ENCODE measurements around the gene ARHGAP30. TPM values are rescaled to one million over a fixed set of nuclear protein-coding genes. Genes with fewer than 3 reads are reported as not detected.
"Not testable (repeated sequence)": the region's sequence is repeated elsewhere in the genome, so short reads cannot be mapped to it uniquely, and the experiment has no call there.

Gene ARHGAP30
- total and polyA plus RNA-seq, 4 donors, result 10.5 to 66.3 (median 33.8) TPM

GRCh38 chr1:161021165-161021969, 48.3 kb downstream of the ARHGAP30 start:
- no peaks in the 10 kb centered on the region for H3K36me3 ChIP-seq (ENCODE audit: control insufficient read depth in 4 of 4, insufficient read depth in 4 of 4, low read length in 4 of 4)
- peaks cover 0 to 22% (median 21%) of the 10 kb centered on the region in 3 donors for H3K27me3 ChIP-seq (ENCODE audit: control insufficient read depth in 3 of 3, insufficient read depth in 3 of 3, low read length in 2 of 3)
- H3K9ac ChIP-seq (ENCODE audit: insufficient read depth in 1 of 2, low read length in 2 of 2), result peak overlapping the region; percentile 92 to 95
- H3K4me3 ChIP-seq, result peak overlapping the region; percentile 49
- TF ChIP-seq CTCF (IDR thresholded peaks at IDR 0.05; ENCODE audit: control extremely low read depth, extremely low read depth), result no peak
- peaks cover 0 to 13% (median 8%) of the 10 kb centered on the region in 5 donors for H3K4me1 ChIP-seq (ENCODE audit: control insufficient read depth in 5 of 5, insufficient read depth in 5 of 5, low read length in 5 of 5)
- H3K9me3 ChIP-seq (ENCODE audit: control insufficient read depth in 4 of 4, insufficient read depth in 3 of 4, low read length in 3 of 4), result no peaks in the 10 kb centered on the region
- 13 to 14% methylated on average over 34 of the region's 34 CpGs for whole genome bisulfite sequencing, 2 donors
- DNase-seq, result peak; percentile 78 to 93 (median 92)
- ATAC-seq (ENCODE audit: insufficient read depth, low FRiP score), result peak; percentile 86
- H3K27ac ChIP-seq (ENCODE audit: low read depth in 1 of 2, low read length in 1 of 2), result peak overlapping the region in 1 of 2 donors; percentile 15

- H3K27ac ChIP-seq (ENCODE audit: low read depth in 1 of 2, low read length in 1 of 2), result peak within 1 kb of the TSS; percentile 39 to 95
- TF ChIP-seq CTCF (IDR thresholded peaks at IDR 0.05; ENCODE audit: control extremely low read depth, extremely low read depth), result no peak
- ATAC-seq (ENCODE audit: insufficient read depth, low FRiP score) (peak; percentile 29), DNase-seq (peak; percentile 47 to 61 (median 48))
- H3K4me1 ChIP-seq (ENCODE audit: control insufficient read depth in 5 of 5, insufficient read depth in 5 of 5, low read length in 5 of 5), result peaks cover 0 to 13% (median 8%) of the 10 kb centered on the region in 5 donors
- 1% methylated on average over 36 of the region's 36 CpGs for WGBS, 2 donors
- H3K9me3 ChIP-seq (ENCODE audit: control insufficient read depth in 4 of 4, insufficient read depth in 3 of 4, low read length in 3 of 4), result no peaks in the 10 kb centered on the region
- H3K27me3 ChIP-seq (ENCODE audit: control insufficient read depth in 3 of 3, insufficient read depth in 3 of 3, low read length in 2 of 3), result peaks cover 0 to 22% (median 21%) of the 10 kb centered on the region in 3 donors
- no peaks in the 10 kb centered on the region for H3K36me3 ChIP-seq (ENCODE audit: control insufficient read depth in 4 of 4, insufficient read depth in 4 of 4, low read length in 4 of 4)
- H3K9ac ChIP-seq (ENCODE audit: insufficient read depth in 1 of 2, low read length in 2 of 2), result peak within 1 kb of the TSS; percentile 92 to 95
- H3K4me3 ChIP-seq, result peak within 1 kb of the TSS; percentile 49
Measured at GRCh38 chr1:161020509-161021164, 49.1 kb downstream of the ARHGAP30 start, which contains the start of gene F11R. Gene F11R, minus strand, starts transcription at chr1:161021152. Its CDS starts 79 bp downstream, at chr1:161021073.

GRCh38 chr1:161019751-161020495, 49.8 kb downstream of the ARHGAP30 start:
- Histone ChIP-seq H3K27ac (ENCODE audit: low read depth in 1 of 2, low read length in 1 of 2) (peak overlapping the region; percentile 39 to 95), H3K4me3 (peak overlapping the region; percentile 49), H3K27me3 (ENCODE audit: control insufficient read depth in 3 of 3, insufficient read depth in 3 of 3, low read length in 2 of 3) (peaks cover 0 to 22% (median 21%) of the 10 kb centered on the region in 3 donors), H3K9ac (ENCODE audit: insufficient read depth in 1 of 2, low read length in 2 of 2) (peak overlapping the region; percentile 92 to 95), H3K4me1 (ENCODE audit: control insufficient read depth in 5 of 5, insufficient read depth in 5 of 5, low read length in 5 of 5) (peaks cover 0 to 13% (median 8%) of the 10 kb centered on the region in 5 donors), H3K36me3 (ENCODE audit: control insufficient read depth in 4 of 4, insufficient read depth in 4 of 4, low read length in 4 of 4) (no peaks in the 10 kb centered on the region), H3K9me3 (ENCODE audit: control insufficient read depth in 4 of 4, insufficient read depth in 3 of 4, low read length in 3 of 4) (no peaks in the 10 kb centered on the region)
- TF ChIP-seq CTCF (IDR thresholded peaks at IDR 0.05; ENCODE audit: control extremely low read depth, extremely low read depth), result no peak
- WGBS, 2 donors, result 9 to 10% methylated on average over 10 of the region's 10 CpGs
- ATAC-seq (ENCODE audit: insufficient read depth, low FRiP score) (no peak), DNase-seq (peak; percentile 17 to 51 (median 43))

GRCh38 chr1:161019111-161019660, 50.5 kb downstream of the ARHGAP30 start:
- H3K4me1 ChIP-seq (ENCODE audit: control insufficient read depth in 5 of 5, insufficient read depth in 5 of 5, low read length in 5 of 5), result peaks cover 0 to 16% (median 9%) of the 10 kb centered on the region in 5 donors

More at GRCh38 chr1:161019111-161019660, 50.5 kb downstream of the ARHGAP30 start:
- ATAC-seq (ENCODE audit: insufficient read depth, low FRiP score); H3K36me3 ChIP-seq (ENCODE audit: control insufficient read depth in 4 of 4, insufficient read depth in 4 of 4, low read length in 4 of 4); DNase-seq; H3K9me3 ChIP-seq (ENCODE audit: control insufficient read depth in 4 of 4, insufficient read depth in 3 of 4, low read length in 3 of 4); H3K4me3 ChIP-seq: not testable (repeated sequence)
- H3K9ac ChIP-seq (ENCODE audit: insufficient read depth in 1 of 2, low read length in 2 of 2), result peak overlapping the region in 1 of 2 donors; percentile 92
- peaks cover 0 to 22% (median 21%) of the 10 kb centered on the region in 3 donors for H3K27me3 ChIP-seq (ENCODE audit: control insufficient read depth in 3 of 3, insufficient read depth in 3 of 3, low read length in 2 of 3)
- WGBS, 2 donors, result 48 to 61% methylated on average over 15 of the region's 15 CpGs
- H3K27ac ChIP-seq (ENCODE audit: low read depth in 1 of 2, low read length in 1 of 2), result peak overlapping the region in 1 of 2 donors; percentile 61
